HG03060 (cell line): ENCODE results near the gene MAD1L1.
"Not testable (repeated sequence)": the region's sequence is repeated elsewhere in the genome, so short reads cannot be mapped to it uniquely, and the experiment has no call there.

Experiments used
- ATAC-seq: cut with Tn5 transposase; IDR thresholded peaks from one replicate; pipeline ENCODE4 v1.9.1; 2021; ENCODE audit warnings: low read depth, moderate number of reproducible peaks; ENCODE audit not compliant: unreplicated experiment

Gene MAD1L1

DNA sequence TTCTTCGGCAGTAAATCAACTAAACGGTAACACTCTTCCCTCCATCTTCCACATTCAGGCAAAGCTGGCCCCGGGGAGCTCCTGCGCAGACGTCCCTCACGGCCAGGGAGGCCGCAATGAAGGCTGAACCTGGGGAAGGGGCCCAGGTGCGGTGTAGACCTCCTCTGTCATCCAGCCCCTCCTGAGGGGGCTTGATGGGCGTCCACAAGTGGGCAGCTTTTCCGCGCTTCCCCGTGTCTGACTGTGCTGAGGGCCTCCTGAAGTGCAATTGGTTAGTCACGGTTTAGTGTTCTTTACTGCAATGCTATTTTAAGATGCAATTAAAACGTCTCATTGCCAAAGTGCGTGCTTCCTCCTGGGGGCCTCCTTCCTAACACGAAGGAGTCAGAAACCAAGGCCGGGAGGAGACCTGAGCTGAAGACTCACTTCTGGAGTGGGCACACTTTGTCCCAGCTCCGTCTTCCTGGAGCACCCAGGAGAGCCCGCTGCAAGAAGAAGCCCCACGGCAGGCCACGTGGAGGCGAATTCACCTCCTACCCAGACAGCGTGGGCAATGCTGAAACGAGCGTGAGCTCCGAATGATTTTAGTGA is 389.4 kb downstream of the MAD1L1 start:
- ATAC-seq, result no peak

DNA sequence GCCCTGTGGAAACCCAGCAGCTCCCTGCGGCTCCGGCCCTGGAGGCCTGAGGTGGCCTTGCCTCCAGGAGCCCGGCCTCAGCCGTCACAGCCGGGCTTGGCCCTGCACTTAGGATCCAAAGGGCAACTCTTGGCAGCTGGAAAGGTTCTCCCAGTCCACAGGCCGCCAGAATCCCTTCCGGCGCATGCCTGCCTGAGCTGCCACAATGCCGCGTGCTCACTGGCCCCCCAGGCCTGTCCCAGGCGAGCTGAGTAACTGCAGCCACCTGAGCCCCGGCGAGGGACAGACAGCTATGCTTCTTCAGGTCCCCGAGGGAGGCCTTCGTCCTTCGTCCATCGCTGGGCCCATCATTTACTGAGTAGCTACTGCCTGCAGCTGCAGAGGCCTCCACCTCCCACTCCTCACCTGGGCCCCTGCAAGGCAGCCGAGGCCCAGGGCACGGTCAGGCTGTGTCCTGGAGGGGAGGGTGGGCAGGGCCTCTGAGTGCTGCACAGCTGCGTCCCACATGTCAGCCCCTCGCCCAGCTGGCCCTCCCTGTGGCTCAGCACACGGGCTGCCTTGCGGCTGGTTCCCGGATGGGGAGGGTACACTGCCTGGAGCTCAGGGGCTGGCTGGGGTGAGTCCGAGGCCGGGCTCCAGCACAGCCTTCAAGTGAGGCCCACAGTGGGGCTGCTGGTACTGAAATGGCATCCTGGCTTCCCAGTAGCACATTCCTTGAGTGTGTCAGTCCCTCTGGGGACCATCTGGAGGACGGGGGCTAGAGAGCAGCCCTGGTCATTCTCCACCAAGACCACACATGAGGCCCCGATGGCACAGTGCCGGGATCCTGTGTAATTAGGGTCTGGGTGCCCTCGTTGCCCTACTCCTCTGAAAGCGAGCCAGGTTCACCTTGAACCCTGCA is 390.2 kb downstream of the MAD1L1 start:
- ATAC-seq, result no peak

DNA sequence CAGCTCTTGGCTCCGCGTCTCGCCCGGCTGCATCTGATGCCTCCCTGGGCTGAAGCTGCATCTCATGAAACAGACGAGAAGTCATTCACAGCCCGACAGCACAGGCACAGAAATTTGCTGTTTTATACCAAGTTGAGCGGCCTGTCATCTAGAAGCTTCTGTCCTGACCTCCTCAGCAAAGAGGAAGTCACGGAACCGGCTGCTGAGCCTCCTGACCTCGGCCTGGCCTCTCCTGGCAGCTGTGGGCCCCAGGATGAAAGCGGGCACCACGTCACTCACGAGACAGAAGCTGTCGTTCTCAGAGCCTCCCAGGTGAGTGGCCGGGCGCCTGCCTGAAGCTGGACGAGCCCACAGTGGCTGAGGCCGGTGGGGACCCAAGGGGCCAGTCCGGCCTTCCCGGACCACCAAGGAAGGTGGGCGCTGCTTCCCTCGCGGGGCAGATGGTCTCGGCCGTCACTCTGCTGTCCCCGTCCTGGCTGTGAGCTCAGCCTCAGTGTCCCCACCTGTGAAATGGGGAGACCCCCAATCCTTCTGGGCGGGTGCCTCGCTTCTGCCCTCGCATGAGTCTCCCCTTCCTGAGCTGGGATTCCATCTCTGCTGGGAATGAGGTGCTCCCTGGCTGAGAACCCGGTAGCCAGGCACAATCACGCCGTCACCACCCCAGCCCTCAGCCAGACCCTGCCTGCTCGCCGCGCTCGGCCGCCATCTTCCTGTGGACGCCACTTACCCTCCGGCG is 391.3 kb downstream of the MAD1L1 start:
- ATAC-seq, result not testable (repeated sequence)

DNA sequence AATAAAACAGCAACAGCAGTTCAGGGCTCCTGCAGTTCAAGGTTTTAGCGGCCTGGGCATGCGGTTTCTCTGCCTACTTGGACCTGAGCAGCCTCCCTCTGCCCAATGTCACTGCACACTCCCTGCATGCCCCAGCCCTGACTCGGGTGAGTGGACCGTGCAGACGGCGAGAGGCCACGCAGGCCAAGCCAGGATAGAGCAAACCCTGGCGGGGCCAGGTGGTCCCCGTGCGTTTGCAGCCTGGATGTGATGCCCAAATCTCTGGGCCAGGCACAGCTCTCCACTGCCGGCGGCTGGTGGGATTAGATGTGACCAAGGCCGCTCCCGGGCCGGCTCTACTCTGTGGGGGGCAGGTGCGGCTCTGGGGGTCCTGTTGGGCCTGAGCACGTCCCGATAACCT is 392.0 kb downstream of the MAD1L1 start:
- not testable (repeated sequence) for ATAC-seq

DNA sequence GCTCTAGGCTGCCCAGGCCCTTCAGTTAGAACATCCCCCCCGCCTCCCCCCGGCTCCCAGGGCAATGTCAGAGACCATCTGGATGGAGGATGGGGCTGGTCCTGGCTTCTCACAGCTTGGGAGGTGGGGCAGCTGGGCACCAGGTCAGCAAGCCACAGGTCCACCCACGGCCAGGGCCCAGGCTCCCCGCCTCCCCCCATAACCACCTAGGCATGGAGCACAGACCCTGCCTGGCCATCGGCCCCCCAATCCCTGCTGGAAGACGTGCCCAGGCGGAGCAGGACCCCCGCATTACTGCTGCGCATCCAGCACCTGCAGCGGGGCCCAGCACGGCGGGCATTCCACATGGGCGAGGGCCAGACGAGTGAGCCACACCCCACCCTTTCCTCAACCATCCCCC is 393.0 kb downstream of the MAD1L1 start:
- no peak for ATAC-seq

DNA sequence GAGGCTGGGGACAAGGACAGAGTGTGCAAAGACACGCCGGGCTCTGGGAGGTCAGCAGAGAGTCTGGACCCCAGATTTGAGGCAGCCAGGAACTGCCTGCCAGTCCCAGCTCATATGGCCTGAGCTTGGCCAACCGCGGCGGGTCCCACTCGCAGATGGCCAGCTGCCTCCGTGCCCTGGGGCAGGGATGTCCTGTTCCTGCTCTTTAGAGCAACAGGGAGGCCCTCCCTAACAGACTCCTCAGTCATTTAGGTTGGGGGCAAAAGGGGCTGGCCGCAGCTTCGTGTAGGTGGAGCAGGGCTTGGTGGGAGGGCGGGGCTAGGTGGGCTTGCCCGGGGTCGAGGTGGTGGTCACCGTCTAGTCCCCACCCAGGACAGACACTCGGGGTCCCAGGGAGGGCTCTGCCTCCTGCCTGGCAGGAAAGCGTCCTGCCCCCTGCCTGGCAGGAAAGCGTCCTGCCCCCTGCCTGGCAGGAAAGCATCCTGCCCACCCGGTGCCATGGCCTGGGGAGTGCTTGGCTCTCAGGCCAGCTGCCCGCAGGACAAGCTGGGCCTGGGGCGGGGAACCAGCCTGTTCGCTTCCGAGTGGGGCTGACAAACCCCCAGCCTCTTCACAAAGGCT is 393.7 kb downstream of the MAD1L1 start:
- not testable (repeated sequence) for ATAC-seq

DNA sequence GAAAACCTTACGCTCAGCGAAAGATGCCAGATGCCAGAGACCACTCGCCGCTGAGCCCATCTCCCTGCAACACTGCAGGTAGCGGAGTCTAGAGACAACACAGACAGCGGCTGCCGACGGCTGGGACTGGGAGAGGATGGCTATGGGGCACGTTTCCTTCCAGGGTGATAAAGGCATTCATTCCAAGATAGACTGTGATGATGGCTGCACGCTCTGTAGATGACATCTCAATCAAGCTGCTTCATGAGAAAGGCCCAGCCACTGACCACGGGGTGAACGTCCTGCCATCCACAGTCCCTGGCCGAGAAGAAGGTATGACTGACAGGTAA is 394.2 kb downstream of the MAD1L1 start:
- not testable (repeated sequence) for ATAC-seq

DNA sequence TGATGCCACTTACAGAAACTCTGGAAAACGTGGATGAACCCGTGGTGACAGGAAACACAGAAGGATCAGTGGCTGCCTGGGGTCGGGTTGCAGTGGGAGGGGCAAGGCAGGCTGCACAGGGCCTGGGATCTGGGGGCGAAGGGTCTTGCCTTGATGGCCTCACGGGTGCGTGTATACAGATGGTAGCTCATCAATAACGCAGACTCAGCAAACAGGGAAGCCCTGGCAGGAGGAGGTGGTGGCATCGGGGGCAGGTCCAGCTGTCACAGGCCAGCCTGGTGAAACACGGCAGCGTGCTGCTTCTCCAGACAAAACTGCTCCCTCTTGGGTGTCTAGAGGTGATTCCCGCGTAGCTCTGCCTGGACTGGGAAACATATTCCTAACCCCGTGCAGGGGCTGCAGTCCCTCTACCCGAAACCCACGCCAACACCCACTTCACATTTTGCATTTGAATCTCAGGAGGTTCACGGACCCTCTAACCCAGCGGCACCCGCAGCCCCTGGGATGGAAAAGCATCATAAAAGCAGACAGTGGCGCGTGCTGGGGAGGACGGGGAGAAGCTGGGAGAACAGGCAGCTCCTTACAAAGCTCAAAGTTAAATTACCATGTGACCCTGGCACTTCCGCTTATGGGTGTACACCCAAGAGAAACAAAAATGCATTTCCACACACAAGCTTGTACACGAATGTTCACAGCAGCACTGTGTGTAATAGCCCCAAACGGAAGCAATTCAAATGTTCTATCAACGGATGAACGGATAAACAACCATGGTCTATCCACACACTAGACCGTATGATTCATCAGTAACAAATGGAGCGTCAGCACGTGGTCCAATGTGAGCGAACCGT is 394.8 kb downstream of the MAD1L1 start:
- ATAC-seq, result not testable (repeated sequence)

DNA sequence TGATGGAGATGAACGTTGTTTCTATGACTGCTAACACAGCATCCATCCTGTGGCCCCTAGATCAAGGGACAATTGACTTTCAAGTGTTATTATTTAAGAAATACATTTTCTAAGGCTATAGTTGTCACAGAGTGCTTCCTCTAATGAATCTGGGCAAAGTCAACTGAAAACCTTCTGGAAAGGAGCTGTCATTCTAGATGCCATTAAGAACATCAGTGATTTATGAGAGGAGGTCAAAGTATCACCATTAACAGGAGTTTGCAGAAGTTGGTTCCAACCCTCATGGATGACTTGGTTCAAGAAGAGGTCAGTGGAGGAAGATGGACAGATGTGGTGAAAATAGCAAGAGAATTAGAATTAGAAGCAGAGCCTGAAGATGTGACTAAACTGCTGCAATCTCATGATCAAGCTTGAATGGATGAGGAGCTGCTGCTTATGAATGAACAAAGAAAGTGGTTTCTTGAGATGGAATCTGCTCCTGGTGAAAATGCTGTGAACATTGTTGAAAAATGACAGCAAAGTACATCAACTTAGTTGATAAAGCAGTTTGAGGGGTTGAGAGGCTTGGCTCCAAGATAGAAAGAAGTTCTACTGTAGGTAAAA is 400.7 kb downstream of the MAD1L1 start:
- ATAC-seq, result not testable (repeated sequence)

DNA sequence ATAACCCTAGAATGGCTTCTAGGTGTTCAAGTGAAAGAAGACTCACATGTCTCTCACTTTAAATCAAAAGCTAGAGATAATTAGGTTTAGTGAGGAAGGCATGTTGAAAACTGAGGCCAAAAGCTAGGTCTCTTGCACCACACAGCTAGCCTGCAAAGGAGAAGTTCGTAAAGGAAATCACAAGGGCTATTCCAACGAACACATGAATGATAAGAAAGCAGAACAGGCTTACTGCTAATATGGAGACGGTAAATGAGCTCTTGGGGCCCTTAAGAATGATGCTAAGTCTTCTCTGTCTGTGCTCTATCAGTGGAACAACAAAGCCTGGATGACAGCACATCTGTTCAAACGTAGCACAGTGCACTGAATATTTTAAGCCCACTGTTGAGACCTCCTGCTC is 401.3 kb downstream of the MAD1L1 start:
- ATAC-seq, result not testable (repeated sequence)

DNA sequence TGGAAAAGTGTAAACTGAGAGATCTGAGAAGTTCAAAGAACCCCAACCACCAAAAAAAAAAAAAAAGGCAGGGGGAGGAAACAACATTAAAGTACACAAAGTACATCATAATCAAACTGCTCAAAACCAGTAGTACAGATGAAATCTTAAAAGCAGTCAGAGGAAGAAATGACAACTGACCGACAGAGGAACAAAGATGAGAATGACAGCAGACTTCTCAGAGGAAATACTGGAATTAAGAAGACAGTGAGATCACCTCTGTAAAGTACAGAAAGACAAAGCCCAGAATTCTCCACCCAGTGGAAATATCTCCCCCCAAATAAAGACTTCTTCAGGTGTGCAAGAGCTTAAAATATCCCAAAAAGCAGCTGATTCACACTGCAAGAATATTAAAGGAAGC is 403.1 kb downstream of the MAD1L1 start:
- not testable (repeated sequence) for ATAC-seq

DNA sequence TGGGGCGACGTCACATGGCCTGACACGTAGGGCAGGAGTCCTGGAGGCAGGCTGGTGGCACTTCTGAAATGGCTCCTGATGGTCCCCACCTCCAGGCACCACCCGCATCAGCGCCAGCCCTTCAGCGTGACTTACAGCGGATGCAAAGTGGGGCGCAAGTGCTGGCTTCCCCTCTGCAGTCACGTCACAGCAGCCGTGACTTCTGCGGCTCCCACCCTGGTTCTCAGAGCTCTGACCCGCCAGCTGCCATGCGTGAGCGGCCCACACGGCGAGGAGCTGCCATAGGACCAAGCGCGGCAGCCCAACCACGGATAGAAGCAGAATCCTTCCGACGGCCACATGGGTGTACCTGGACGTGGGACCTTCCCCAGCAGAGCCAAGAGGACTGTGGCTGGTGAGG is 403.6 kb downstream of the MAD1L1 start:
- ATAC-seq, result no peak

DNA sequence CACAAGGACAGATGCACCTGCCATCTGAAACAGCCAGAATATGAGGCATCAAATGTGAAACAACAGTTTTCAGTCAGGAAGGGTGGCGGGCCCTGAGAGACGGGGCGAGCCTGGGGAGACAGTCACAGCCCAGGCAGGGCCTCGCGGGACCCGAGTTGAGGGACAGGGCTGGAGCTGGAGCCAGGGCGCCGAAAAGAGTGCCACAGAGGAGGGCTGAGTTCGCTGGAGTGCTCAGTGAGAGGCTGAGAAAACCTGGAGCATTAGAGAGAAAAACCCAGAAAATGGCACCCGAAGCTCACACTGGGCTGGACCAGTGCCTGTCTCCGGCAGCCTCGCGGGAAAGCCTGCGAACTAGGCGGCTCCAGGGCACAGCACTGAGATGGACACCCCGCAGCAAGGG is 404.6 kb downstream of the MAD1L1 start:
- not testable (repeated sequence) for ATAC-seq

DNA sequence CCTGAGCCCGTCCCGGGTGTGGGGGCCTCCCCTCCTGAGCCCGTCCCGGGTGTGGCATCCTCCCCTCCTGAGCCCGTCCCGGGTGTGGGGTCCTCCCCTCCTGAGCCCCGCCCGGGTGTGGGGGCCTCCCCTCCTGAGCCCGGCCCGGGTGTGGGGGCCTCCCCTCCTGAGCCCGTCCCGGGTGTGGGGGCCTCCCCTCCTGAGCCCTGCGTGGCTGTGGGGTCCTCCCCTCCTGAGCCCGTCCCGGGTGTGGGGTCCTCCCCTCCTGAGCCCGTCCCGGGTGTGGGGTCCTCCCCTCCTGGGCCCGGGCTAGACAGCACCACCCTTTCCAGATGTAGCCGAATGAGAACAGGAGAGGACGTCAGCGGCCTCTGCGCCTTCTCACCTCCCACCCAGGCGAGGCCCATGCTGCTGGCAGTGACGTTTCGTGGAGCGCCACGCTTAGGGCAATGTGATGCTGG is 405.2 kb downstream of the MAD1L1 start:
- ATAC-seq, result not testable (repeated sequence)

DNA sequence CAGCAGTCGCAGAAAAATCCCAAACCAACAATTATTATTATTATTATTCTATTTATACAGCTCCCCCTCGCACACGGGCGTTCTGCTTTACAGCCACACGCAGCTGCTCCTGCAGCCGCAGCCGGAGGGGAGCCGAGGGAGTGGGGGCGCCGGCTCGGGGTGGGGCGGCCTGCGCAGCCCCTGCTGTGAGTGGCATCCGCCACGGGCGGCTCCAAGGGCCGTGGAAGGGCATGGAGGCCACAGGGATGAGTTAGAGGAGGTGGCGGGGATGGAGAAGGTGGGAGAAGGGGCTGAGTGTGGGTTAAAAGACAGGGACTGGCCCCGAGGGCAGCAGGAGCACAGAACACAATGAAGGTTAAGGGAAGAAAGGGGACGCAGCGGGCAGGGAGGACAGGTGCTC is 405.8 kb downstream of the MAD1L1 start:
- not testable (repeated sequence) for ATAC-seq

DNA sequence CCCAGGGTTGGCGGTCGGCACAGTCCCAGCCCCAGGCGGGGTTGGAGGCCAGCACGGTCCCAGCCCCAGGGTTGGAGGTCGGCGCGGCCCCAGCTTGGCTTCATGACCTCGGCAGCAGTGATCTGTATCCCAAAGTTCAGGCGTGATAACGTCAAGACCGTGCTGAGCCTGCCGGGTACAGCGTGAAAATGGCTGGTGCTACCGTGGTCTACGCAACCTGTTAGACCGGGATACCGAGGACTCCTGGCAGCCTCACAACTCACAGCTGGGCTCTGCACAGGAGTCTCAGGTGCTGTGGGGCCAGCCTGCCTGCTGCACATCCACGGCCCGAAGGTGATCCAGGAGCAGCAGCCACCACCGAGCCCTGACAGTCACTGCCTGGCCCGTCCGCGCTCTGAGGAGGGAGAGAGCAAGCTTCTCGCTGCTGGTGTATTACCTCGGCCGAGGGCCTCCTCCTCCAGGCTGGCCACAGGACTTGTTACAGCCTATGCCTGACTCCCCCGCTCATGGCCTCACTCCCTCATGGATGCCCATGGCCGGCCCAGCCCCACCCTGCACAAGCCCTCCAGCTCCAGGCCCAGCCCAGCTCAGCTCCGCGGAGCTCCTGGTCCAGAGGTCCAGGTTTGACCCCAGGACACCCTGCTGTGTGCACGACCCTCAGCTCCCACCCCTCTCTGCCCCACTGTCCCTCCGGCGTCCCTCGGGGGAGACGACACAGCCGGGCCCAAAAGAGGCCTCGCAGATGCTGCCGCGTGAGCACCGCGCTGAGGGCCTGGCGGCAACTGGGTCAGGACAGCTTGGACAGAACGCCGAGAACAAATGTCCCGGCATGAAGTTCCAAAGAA is 406.6 kb downstream of the MAD1L1 start:
- ATAC-seq, result no peak

DNA sequence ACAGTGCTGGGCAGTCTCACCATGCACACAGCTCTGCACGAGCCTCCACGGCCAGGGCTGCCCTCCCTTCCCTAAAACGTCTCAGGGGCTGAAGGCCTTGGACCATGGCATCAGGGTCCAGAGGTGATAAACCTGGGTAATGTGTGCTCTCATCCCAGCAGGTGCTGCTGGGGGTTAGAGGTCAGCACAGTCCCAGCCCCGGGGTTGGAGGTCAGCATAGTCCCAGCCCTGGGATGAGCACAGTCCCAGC is 407.2 kb downstream of the MAD1L1 start:
- ATAC-seq, result not testable (repeated sequence)

DNA sequence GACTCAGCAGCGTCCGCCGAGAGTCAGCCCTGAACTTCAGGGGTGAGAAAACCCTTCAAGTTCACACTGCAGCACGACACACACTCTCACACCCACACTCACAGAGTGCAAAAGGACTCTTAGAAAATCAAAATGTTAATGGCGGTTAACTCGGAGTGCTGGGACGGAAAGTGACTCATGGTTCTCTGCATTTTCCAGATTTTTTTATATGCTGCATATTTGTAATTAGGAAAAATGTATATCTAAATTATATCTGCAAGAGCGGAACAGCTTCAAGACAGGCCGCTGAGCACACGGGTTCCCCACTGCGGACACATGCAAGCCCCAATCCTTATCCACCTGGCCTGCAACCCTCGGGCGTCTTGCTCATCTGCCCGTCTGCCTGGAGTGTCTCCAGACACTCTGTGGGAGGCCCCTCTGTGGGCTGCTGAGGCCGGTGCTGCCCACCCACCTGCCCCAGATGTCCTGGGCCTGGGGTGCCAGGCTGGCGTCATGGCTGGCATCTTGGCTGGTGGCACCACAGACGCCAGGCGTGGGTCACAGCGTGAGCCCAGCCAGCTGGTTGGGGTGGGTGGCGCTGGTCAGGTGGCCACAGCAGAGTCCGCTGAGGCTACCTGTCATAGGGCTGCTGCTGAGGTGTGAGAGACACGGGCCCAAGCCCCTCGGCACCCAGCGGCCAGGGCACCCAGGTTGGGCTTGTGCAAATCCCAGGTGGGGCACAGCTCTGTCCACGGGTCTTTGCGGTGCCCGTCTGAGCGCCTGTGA is 407.7 kb downstream of the MAD1L1 start:
- not testable (repeated sequence) for ATAC-seq
